ENCODE results near the gene AK3. TPM values are rescaled to one million over a fixed set of nuclear protein-coding genes. Genes with fewer than 3 reads are reported as not detected.

The AK3 gene
- total and polyA plus RNA-seq, 10 of the 15 experiments (the other 5 are each of a cell fraction or from before 2014, with no cell fraction given): 14.2 to 86.6 (median 43.9) TPM

DNA sequence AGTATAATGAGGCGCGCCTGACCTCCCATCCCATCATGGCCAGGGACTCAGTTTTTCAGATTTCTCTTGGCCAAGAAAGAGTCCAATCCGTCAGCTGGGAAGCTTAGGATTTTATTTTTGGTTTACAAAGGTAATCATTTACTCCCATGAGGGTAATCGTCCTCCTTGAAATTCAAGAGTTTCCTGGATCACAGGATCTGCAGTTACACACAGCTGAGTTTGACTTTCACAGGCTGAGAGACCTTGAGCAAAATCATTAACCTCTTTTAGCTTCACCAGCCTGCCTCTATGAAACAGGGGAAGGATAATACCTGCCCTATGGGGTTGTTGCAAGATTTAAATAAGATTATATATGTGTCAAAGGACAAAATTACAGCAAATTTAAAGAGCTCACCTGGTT lies 15.4 kb upstream of the AK3 start (continued):
- TF ChIP-seq, protein P1, sequence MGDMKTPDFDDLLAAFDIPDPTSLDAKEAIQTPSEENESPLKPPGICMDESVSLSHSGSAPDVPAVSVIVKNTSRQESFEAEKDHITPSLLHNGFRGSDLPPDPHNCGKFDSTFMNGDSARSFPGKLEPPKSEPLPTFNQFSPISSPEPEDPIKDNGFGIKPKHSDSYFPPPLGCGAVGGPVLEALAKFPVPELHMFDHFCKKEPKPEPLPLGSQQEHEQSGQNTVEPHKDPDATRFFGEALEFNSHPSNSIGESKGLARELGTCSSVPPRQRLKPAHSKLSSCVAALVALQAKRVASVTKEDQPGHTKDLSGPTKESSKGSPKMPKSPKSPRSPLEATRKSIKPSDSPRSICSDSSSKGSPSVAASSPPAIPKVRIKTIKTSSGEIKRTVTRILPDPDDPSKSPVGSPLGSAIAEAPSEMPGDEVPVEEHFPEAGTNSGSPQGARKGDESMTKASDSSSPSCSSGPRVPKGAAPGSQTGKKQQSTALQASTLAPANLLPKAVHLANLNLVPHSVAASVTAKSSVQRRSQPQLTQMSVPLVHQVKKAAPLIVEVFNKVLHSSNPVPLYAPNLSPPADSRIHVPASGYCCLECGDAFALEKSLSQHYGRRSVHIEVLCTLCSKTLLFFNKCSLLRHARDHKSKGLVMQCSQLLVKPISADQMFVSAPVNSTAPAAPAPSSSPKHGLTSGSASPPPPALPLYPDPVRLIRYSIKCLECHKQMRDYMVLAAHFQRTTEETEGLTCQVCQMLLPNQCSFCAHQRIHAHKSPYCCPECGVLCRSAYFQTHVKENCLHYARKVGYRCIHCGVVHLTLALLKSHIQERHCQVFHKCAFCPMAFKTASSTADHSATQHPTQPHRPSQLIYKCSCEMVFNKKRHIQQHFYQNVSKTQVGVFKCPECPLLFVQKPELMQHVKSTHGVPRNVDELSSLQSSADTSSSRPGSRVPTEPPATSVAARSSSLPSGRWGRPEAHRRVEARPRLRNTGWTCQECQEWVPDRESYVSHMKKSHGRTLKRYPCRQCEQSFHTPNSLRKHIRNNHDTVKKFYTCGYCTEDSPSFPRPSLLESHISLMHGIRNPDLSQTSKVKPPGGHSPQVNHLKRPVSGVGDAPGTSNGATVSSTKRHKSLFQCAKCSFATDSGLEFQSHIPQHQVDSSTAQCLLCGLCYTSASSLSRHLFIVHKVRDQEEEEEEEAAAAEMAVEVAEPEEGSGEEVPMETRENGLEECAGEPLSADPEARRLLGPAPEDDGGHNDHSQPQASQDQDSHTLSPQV (IDR thresholded peaks at IDR 0.05): no peak
- TF ChIP-seq MTA2 (IDR thresholded peaks at IDR 0.05; ENCODE audit: low read depth) (no peak), ESRRA (IDR thresholded peaks at IDR 0.05; ENCODE audit: low read length) (no peak), ZNF622 (IDR thresholded peaks at IDR 0.05) (no peak), JUNB (IDR thresholded peaks at IDR 0.05) (no peak), ATF7 (IDR thresholded peaks at IDR 0.05; ENCODE audit: low read depth) (no peak)
- TF ChIP-seq, protein P2, sequence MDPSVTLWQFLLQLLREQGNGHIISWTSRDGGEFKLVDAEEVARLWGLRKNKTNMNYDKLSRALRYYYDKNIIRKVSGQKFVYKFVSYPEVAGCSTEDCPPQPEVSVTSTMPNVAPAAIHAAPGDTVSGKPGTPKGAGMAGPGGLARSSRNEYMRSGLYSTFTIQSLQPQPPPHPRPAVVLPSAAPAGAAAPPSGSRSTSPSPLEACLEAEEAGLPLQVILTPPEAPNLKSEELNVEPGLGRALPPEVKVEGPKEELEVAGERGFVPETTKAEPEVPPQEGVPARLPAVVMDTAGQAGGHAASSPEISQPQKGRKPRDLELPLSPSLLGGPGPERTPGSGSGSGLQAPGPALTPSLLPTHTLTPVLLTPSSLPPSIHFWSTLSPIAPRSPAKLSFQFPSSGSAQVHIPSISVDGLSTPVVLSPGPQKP (IDR thresholded peaks at IDR 0.05; ENCODE audit: low read depth, low read length): no peak
- TF ChIP-seq, protein P3, sequence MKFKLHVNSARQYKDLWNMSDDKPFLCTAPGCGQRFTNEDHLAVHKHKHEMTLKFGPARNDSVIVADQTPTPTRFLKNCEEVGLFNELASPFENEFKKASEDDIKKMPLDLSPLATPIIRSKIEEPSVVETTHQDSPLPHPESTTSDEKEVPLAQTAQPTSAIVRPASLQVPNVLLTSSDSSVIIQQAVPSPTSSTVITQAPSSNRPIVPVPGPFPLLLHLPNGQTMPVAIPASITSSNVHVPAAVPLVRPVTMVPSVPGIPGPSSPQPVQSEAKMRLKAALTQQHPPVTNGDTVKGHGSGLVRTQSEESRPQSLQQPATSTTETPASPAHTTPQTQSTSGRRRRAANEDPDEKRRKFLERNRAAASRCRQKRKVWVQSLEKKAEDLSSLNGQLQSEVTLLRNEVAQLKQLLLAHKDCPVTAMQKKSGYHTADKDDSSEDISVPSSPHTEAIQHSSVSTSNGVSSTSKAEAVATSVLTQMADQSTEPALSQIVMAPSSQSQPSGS (IDR thresholded peaks at IDR 0.05; ENCODE audit: low read length): no peak
